SK-N-SH treated with all-trans-retinoic acid at 6 μM for 48 hours (cell line): ENCODE data around the gene KIR3DL1.
"Not testable (repeated sequence)": the region's sequence is repeated elsewhere in the genome, so short reads cannot be mapped to it uniquely, and the experiment has no call there.

Experiments used
- ATAC-seq: fragments of 200-7000 bp; cut with Tn5 transposase; 3 replicates; pipeline ENCODE4 v1.9.1; 2020; ENCODE audit warnings: mild to moderate bottlenecking, moderate library complexity
- ARNTL ChIP-seq: fragments of 450-650 bp; formaldehyde crosslinking; IDR thresholded peaks from 2 replicates; pipeline ENCODE4 v1.5.0; 2020; ENCODE audit warnings: low read depth, mild to moderate bottlenecking, moderate library complexity, borderline replicate concordance
- BACH2 ChIP-seq: fragments of 250-450 bp; sonication (Bioruptor Pico); IDR thresholded peaks from 2 replicates; pipeline ENCODE4 v1.9.0; 2021; ENCODE audit warnings: mild to moderate bottlenecking, borderline replicate concordance
- CSDC2 ChIP-seq: fragments of 250-450 bp; sonication (Bioruptor Pico); IDR thresholded peaks from 2 replicates; pipeline ENCODE4 v1.5.0; 2020; ENCODE audit warnings: mild to moderate bottlenecking, moderate library complexity
- ISL1 ChIP-seq: fragments of 250-450 bp; sonication (Bioruptor Pico); IDR thresholded peaks from 2 replicates; pipeline ENCODE4 v2.1.2; 2022; ENCODE audit warnings: mild to moderate bottlenecking, moderate library complexity
- OSR1 ChIP-seq: fragments of 250-450 bp; sonication (Bioruptor Pico); IDR thresholded peaks from 2 replicates; pipeline ENCODE4 v1.8.0; 2022; ENCODE audit warnings: moderate library complexity, mild to moderate bottlenecking, inconsistent platforms
- PATZ1 ChIP-seq: fragments of 250-450 bp; sonication (Bioruptor Pico); IDR thresholded peaks from 2 replicates; pipeline ENCODE4 v1.8.0; 2020; ENCODE audit warnings: mild to moderate bottlenecking, moderate library complexity, borderline replicate concordance
- POU6F1 ChIP-seq: fragments of 250-450 bp; sonication (Bioruptor Pico); IDR thresholded peaks from 2 replicates; pipeline ENCODE4 v1.8.0; 2021; ENCODE audit warnings: low read depth, mild to moderate bottlenecking, moderate library complexity, borderline replicate concordance
- PPARA ChIP-seq: fragments of 250-450 bp; sonication (Bioruptor Pico); IDR thresholded peaks from 2 replicates; pipeline ENCODE4 v1.5.0; 2020; ENCODE audit warnings: mild to moderate bottlenecking, borderline replicate concordance
- SNAI2 ChIP-seq: fragments of 250-450 bp; sonication (Bioruptor Pico); IDR thresholded peaks from 2 replicates; pipeline ENCODE4 v1.5.0; 2020; ENCODE audit warnings: mild to moderate bottlenecking, moderate library complexity
- TSHZ2 ChIP-seq: fragments of 250-450 bp; sonication (Bioruptor Pico); IDR thresholded peaks from 2 replicates; pipeline ENCODE4 v1.5.0; 2020; ENCODE audit warnings: mild to moderate bottlenecking, moderate library complexity
- ZFP30 ChIP-seq: fragments of 450-650 bp; formaldehyde crosslinking; IDR thresholded peaks from 2 replicates; pipeline ENCODE4 v1.5.0; 2022; ENCODE audit warnings: mild to moderate bottlenecking, moderate library complexity
- ZNF70 ChIP-seq: fragments of 450-650 bp; formaldehyde crosslinking; IDR thresholded peaks from 2 replicates; pipeline ENCODE4 v1.5.0; 2020; ENCODE audit warnings: mild to moderate bottlenecking, moderate library complexity
- TF ChIP-seq, protein P1 (sequence below): fragments of 250-450 bp; sonication (Bioruptor Pico); IDR thresholded peaks from 2 replicates; pipeline ENCODE4 v1.5.1; 2020; ENCODE audit warnings: low read depth, mild to moderate bottlenecking, moderate library complexity
- TF ChIP-seq, protein P2 (sequence below): fragments of 250-450 bp; sonication (Bioruptor Pico); IDR thresholded peaks from 2 replicates; pipeline ENCODE4 v1.5.1; 2021; ENCODE audit warnings: mild to moderate bottlenecking, moderate library complexity

Gene KIR3DL1

DNA sequence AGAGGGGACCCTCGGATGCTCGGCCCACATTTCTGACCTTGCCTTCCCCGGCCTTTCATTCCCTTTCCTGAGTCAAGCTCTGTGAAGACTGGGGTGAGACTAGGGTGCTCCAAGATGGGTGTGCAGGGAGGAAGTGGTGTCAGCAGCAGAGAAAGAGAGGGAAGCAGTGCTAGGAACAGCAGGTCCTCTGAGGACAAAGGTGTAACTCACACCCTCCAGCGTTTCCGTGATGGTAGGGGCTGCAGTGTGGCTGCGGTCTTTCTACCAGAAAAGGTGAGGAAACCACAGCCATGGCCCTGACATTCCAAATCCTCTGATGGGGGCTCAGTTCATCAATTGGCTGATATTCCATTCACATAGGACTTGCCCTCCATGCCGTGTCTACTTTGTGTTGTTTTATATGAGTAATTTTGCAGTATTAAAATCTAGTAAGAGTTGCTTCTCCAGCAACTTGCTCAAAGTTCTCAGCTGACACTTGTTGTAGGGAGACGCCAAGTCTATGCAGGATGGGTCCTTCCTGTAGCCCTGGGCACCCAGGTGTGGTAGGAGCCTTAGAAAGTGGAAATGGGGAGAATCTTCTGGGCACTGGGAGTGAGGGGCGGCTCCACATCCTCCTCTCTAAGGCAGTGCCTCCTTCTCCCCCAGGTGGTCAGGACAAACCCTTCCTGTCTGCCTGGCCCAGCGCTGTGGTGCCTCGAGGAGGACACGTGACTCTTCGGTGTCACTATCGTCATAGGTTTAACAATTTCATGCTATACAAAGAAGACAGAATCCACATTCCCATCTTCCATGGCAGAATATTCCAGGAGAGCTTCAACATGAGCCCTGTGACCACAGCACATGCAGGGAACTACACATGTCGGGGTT lies 1.6 kb downstream of the KIR3DL1 start (continued):
- TF ChIP-seq TSHZ2 (CRISPR knock-in tag) = no peak

DNA sequence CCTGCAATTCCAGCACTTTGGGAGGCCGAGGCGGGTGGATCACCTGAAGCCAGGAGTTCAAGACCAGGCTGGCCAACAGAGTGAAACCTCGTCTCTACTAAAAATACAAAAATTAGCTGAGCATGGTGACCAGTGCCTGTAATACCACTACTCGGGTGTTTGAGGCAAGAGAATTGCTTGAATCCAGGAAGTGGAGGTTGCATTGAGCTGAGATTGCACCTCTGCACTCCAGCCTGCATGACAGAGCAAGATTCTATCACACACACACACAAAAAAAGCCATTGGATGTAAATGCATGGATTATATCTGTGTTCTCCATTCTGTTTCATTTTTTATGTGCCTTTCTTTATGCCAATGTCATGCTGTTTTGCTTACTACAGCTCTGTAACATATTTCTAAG lies 8.1 kb downstream of the KIR3DL1 start:
- not testable (repeated sequence) for ATAC-seq

GRCh38 chr19:54825326-54825725 lies 9.1 kb downstream of the KIR3DL1 start:
- ATAC-seq = not testable (repeated sequence)

DNA sequence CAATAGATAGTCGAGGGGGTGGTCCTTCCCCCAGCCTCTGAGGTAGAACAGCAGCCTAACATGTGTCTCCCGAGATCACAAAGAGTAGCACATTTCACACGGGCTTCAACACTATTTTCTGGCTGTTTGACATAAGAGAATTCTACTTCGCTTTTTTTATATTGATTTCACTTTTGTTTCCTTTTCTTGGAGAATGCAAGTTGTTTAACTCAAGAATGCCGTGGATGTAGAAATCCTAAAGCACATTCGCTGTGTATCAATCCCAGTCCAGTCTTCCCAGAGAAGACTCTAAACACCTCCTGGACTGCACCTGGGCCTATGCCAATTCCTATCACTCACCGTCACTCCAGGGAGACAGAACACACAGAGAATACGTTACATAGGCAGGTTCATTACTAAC lies 11.8 kb downstream of the KIR3DL1 start:
- ATAC-seq = not testable (repeated sequence)

GRCh38 chr19:54832496-54832895 lies 16.2 kb downstream of the KIR3DL1 start, which contains the start of gene KIR2DS4:
Gene KIR2DS4, plus strand, starts transcription at chr19:54832676.
- not testable (repeated sequence) for ATAC-seq

- not testable (repeated sequence) for ATAC-seq
These were observed 18.9 kb downstream of the KIR3DL1 start for GRCh38 chr19:54835126-54835525.

DNA sequence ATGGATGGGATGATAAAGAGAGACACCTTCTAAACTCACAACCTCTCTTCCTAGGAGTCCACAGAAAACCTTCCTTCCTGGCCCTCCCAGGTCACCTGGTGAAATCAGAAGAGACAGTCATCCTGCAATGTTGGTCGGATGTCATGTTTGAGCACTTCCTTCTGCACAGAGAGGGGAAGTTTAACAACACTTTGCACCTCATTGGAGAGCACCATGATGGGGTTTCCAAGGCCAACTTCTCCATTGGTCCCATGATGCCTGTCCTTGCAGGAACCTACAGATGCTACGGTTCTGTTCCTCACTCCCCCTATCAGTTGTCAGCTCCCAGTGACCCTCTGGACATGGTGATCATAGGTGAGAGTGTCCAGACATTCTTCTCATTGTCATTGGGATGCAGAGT lies 21.3 kb downstream of the KIR3DL1 start:
- ATAC-seq = not testable (repeated sequence)

DNA sequence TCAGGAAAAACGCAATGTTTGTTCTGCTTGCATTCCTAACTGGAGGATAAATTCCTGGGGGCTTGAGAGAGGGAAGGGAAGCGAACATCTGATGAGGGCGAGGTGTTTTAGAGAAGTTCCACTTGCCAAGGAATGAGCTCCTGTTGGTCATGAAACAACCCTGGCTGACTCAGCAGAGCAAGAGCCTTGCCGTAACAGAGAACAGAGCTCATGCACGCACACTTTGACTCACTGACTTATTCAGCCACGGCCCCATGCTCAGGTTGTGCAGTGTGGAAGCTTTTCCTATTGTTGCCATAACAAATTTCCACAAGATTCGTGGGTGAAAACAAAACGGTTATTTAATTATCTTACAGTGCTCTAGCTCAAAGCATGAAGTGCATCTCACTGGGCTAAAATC lies 26.9 kb downstream of the KIR3DL1 start:
- not testable (repeated sequence) for ATAC-seq

DNA sequence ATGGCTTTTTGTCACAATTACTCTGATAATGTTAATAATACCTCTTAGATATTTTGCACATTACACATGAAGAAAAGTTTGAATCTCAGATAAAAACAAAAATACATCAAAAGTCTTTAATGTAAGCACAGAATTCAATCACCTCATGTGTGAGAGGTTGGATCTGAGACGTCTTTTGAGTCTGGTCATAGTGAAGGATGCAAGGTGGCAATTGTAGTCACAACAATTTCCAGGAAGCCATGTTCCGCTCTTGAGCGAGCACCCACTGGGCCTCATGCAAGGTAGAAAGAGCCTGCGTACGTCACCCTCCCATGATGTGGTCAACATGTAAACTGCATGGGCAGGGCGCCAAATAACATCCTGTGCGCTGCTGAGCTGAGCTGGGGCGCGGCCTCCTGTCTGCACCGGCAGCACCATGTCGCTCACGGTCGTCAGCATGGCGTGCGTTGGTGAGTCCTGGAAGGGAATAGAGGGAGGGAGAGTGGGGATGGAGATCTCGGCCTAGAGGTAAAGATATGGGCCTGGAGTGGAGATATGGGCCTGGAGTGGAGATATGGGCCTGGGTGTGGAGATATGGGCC lies 33.9 kb downstream of the KIR3DL1 start, which contains the start of gene KIR3DL2:
TSS of gene KIR3DL2 (plus strand) at position 383 of the 580 bp plus-strand sequence. CDS start at position 416, 33 bp downstream.
- ATAC-seq = not testable (repeated sequence)

GRCh38 chr19:54850930-54851329 lies 34.7 kb downstream of the KIR3DL1 start:
- no peak for ATAC-seq
- TF ChIP-seq ISL1 (CRISPR knock-in tag) = no peak
- no peak for TF ChIP-seq BACH2 (CRISPR knock-in tag)
- no peak for TF ChIP-seq OSR1 (CRISPR knock-in tag)
- no peak for TF ChIP-seq ARNTL (CRISPR knock-in tag)
- TF ChIP-seq, protein P1, sequence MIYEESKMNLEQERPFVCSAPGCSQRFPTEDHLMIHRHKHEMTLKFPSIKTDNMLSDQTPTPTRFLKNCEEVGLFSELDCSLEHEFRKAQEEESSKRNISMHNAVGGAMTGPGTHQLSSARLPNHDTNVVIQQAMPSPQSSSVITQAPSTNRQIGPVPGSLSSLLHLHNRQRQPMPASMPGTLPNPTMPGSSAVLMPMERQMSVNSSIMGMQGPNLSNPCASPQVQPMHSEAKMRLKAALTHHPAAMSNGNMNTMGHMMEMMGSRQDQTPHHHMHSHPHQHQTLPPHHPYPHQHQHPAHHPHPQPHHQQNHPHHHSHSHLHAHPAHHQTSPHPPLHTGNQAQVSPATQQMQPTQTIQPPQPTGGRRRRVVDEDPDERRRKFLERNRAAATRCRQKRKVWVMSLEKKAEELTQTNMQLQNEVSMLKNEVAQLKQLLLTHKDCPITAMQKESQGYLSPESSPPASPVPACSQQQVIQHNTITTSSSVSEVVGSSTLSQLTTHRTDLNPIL (CRISPR knock-in tag) = no peak
- no peak for TF ChIP-seq ZNF70 (CRISPR knock-in tag)
- no peak for TF ChIP-seq POU6F1 (CRISPR knock-in tag)
- TF ChIP-seq SNAI2 = no peak
- TF ChIP-seq, protein P2, sequence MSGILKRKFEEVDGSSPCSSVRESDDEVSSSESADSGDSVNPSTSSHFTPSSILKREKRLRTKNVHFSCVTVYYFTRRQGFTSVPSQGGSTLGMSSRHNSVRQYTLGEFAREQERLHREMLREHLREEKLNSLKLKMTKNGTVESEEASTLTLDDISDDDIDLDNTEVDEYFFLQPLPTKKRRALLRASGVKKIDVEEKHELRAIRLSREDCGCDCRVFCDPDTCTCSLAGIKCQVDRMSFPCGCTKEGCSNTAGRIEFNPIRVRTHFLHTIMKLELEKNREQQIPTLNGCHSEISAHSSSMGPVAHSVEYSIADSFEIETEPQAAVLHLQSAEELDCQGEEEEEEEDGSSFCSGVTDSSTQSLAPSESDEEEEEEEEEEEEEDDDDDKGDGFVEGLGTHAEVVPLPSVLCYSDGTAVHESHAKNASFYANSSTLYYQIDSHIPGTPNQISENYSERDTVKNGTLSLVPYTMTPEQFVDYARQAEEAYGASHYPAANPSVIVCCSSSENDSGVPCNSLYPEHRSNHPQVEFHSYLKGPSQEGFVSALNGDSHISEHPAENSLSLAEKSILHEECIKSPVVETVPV = no peak
- TF ChIP-seq CSDC2 (CRISPR knock-in tag) = no peak
- no peak for TF ChIP-seq ZFP30 (CRISPR knock-in tag)
- no peak for TF ChIP-seq PATZ1 (CRISPR knock-in tag)
- TF ChIP-seq PPARA (CRISPR knock-in tag) = no peak
